A549 (cell line): ENCODE measurements around the gene HOXB3.

Source experiments
- BCL3 ChIP-seq: fragments of >200 bp; sonication (Bioruptor Twin); formaldehyde crosslinking; IDR thresholded peaks from 3 replicates; pipeline ENCODE4 v1.6.1; 2016
- CEBPB ChIP-seq, 2 experiments: fragments of >200 bp in 1 of 2; sonication (Bioruptor Twin) in 1 of 2; formaldehyde crosslinking in 1 of 2; IDR thresholded peaks; 2 replicates each; pipeline ENCODE4 v1.6.1; 2012 to 2016
- CTCF ChIP-seq: fragments of >200 bp; sonication (Bioruptor Twin); formaldehyde crosslinking; IDR thresholded peaks from 3 replicates; pipeline ENCODE4 v1.5.1; 2016
- REST ChIP-seq: fragments of 200-600 bp; sonication (generic); IDR thresholded peaks from 2 replicates; pipeline ENCODE4 v1.6.1; 2016; ENCODE audit warnings: antibody characterized with exemption, mild to moderate bottlenecking, moderate library complexity

GRCh38 chr17:48628649-48629410, 38.8 kb upstream of the HOXB3 start:
- TF ChIP-seq BCL3, result no peak
- no peak for TF ChIP-seq CEBPB (IDR thresholded peaks at IDR 0.05)
- TF ChIP-seq CTCF, result no peak
- TF ChIP-seq REST, result no peak
